Measurements from ENCODE around the gene GRB2. TPM values are rescaled to one million over a fixed set of nuclear protein-coding genes. Genes with fewer than 3 reads are reported as not detected.
"Not testable (repeated sequence)": the region's sequence is repeated elsewhere in the genome, so short reads cannot be mapped to it uniquely, and the experiment has no call there.

The GRB2 gene
- polyA plus RNA-seq, 3 donors, result 164 to 338 (median 262) TPM

- H3K27ac ChIP-seq (ENCODE audit: low read depth in 1 of 2, low read length in 2 of 2), result peak overlapping the region; percentile 63 to 87
- no peak overlapping the region for H2AFZ ChIP-seq (ENCODE audit: insufficient read depth, low read depth, low read length, poor library complexity, severe bottlenecking)
- DNase-seq, result no peak
- no peak overlapping the region for H3K4me2 ChIP-seq (replicated peaks; ENCODE audit: extremely low read depth, low read length, poor library complexity, severe bottlenecking)
- intact Hi-C loops (cut with micrococcal nuclease), result loop anchor here (5.0 to 10.0 kb wide), 2 partner anchors 34 to 46 kb away; no protein-coding TSS in a partner anchor
- peaks cover 100% of the 10 kb centered on the region for H4K20me1 ChIP-seq (ENCODE audit: insufficient read depth, low read length)
- peaks cover 95% of the 10 kb centered on the region for H3K4me1 Mint-ChIP-seq
- no peaks in the 10 kb centered on the region for H3K27me3 ChIP-seq (ENCODE audit: control insufficient read depth in 2 of 2, insufficient read depth in 2 of 2, low read length in 2 of 2)
- H3K9me3 ChIP-seq (replicated peaks in 1 of 2; ENCODE audit: control insufficient read depth in 1 of 2, insufficient read depth in 1 of 2, low read length in 2 of 2), result no peaks in the 10 kb centered on the region
- TF ChIP-seq, protein P1, sequence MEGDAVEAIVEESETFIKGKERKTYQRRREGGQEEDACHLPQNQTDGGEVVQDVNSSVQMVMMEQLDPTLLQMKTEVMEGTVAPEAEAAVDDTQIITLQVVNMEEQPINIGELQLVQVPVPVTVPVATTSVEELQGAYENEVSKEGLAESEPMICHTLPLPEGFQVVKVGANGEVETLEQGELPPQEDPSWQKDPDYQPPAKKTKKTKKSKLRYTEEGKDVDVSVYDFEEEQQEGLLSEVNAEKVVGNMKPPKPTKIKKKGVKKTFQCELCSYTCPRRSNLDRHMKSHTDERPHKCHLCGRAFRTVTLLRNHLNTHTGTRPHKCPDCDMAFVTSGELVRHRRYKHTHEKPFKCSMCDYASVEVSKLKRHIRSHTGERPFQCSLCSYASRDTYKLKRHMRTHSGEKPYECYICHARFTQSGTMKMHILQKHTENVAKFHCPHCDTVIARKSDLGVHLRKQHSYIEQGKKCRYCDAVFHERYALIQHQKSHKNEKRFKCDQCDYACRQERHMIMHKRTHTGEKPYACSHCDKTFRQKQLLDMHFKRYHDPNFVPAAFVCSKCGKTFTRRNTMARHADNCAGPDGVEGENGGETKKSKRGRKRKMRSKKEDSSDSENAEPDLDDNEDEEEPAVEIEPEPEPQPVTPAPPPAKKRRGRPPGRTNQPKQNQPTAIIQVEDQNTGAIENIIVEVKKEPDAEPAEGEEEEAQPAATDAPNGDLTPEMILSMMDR (IDR thresholded peaks at IDR 0.05), result no peak
- H3K27ac Mint-ChIP-seq, result peak overlapping the region in 5 of 7 donors; percentile 28 to 94 (median 84)
- peaks cover 100% of the 10 kb centered on the region for H3K79me2 ChIP-seq (ENCODE audit: insufficient read depth, low read length)
- H3K4me3 Mint-ChIP-seq, result no peak overlapping the region
- H3K36me3 Mint-ChIP-seq, result peaks cover 8 to 21% of the 10 kb centered on the region in 2 donors
- peaks cover 0 to 3% of the 10 kb centered on the region in 2 donors for H3K36me3 ChIP-seq (replicated peaks in 1 of 2; ENCODE audit: control insufficient read depth in 1 of 2, insufficient read depth in 2 of 2, low read length in 2 of 2)
- peaks cover 0 to 2% (median 0%) of the 10 kb centered on the region in 3 donors for H3K27me3 Mint-ChIP-seq (ENCODE audit: low read depth in 3 of 3)
- H3K4me1 ChIP-seq (ENCODE audit: control insufficient read depth in 1 of 2, insufficient read depth in 2 of 2, low read length in 2 of 2), result peaks cover 86 to 90% of the 10 kb centered on the region in 2 donors
- peaks cover 0 to 1% (median 0%) of the 10 kb centered on the region in 7 donors for H3K9me3 Mint-ChIP-seq
- H3K4me3 ChIP-seq (replicated peaks in 1 of 3; ENCODE audit: low read depth in 2 of 3, low read length in 3 of 3), result no peak overlapping the region
- no peak overlapping the region for H3K9ac ChIP-seq (ENCODE audit: insufficient read depth, low read length, poor library complexity, severe bottlenecking)
- 92% methylated on average over 2 of the region's 8 CpGs for WGBS (ENCODE audit: insufficient coverage)
Observed at GRCh38 chr17:75348386-75349012, 57.0 kb downstream of the GRB2 start.

- H3K4me1 ChIP-seq (ENCODE audit: control insufficient read depth in 1 of 2, insufficient read depth in 2 of 2, low read length in 2 of 2), result peaks cover 84 to 89% of the 10 kb centered on the region in 2 donors
- H3K4me1 Mint-ChIP-seq, result peaks cover 98% of the 10 kb centered on the region
- WGBS (ENCODE audit: insufficient coverage), result 18% methylated on average over 5 of the region's 6 CpGs
- no peaks in the 10 kb centered on the region for H3K27me3 ChIP-seq (ENCODE audit: control insufficient read depth in 2 of 2, insufficient read depth in 2 of 2, low read length in 2 of 2)
- H2AFZ ChIP-seq (ENCODE audit: insufficient read depth, low read depth, low read length, poor library complexity, severe bottlenecking), result no peak overlapping the region
- peak overlapping the region; percentile 63 to 87 for H3K27ac ChIP-seq (ENCODE audit: low read depth in 1 of 2, low read length in 2 of 2)
- peaks cover 100% of the 10 kb centered on the region for H3K79me2 ChIP-seq (ENCODE audit: insufficient read depth, low read length)
- no peak overlapping the region for H3K4me3 ChIP-seq (replicated peaks in 1 of 3; ENCODE audit: low read depth in 2 of 3, low read length in 3 of 3)
- peak overlapping the region; percentile 13 for H3K4me2 ChIP-seq (replicated peaks; ENCODE audit: extremely low read depth, low read length, poor library complexity, severe bottlenecking)
- DNase-seq, result no peak
- no peaks in the 10 kb centered on the region for H3K9me3 ChIP-seq (replicated peaks in 1 of 2; ENCODE audit: control insufficient read depth in 1 of 2, insufficient read depth in 1 of 2, low read length in 2 of 2)
- peak overlapping the region; percentile 89 to 94 (median 91) for H3K27ac Mint-ChIP-seq
- H4K20me1 ChIP-seq (ENCODE audit: insufficient read depth, low read length), result peaks cover 100% of the 10 kb centered on the region
- peaks cover 0 to 2% (median 0%) of the 10 kb centered on the region in 3 donors for H3K27me3 Mint-ChIP-seq (ENCODE audit: low read depth in 3 of 3)
- H3K9me3 Mint-ChIP-seq, result peaks cover 0 to 1% (median 0%) of the 10 kb centered on the region in 7 donors
- intact Hi-C loops (cut with micrococcal nuclease), result loop anchor here (5.0 to 10.0 kb wide), 2 partner anchors 35 to 48 kb away; no protein-coding TSS in a partner anchor
- H3K9ac ChIP-seq (ENCODE audit: insufficient read depth, low read length, poor library complexity, severe bottlenecking), result peak overlapping the region; percentile 1
- TF ChIP-seq, protein P1 (IDR thresholded peaks at IDR 0.05), result no peak
- peaks cover 8 to 21% of the 10 kb centered on the region in 2 donors for H3K36me3 Mint-ChIP-seq
- H3K4me3 Mint-ChIP-seq, result peak overlapping the region; percentile 6 to 63
- H3K36me3 ChIP-seq (replicated peaks in 1 of 2; ENCODE audit: control insufficient read depth in 1 of 2, insufficient read depth in 2 of 2, low read length in 2 of 2), result peaks cover 0 to under 1% of the 10 kb centered on the region in 2 donors
Observed at GRCh38 chr17:75346906-75347305, 58.6 kb downstream of the GRB2 start.

DNA sequence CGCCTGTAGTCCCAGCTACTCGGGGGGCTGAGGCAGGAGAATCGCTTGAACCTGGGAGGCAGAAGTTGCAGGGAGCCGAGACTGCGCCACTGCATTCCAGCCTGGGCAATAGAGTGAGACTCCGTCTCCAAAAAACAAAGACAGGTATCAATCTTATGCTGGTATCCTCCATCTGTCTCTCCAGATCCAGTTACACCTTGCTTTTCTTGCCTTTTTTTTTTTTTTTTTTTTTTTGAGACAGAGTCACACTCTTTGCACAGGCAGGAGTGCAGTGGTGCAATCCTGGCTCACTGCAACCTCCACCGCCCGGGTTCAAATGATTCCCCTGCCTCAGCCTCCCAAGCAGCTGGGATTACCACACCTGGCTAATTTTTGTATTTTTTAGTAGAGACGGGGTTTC lies 59.1 kb downstream of the GRB2 start:
- Mint-ChIP-seq H3K36me3 (peaks cover 6 to 23% of the 10 kb centered on the region in 2 donors), H3K4me1 (peaks cover 98% of the 10 kb centered on the region), H3K27ac (peak overlapping the region; percentile 89 to 94 (median 92)), H3K4me3 (peak overlapping the region in 1 of 2 donors; percentile 13)
- not testable (repeated sequence) for H3K9me3 Mint-ChIP-seq; H3K4me3 ChIP-seq (replicated peaks in 1 of 3; ENCODE audit: low read depth in 2 of 3, low read length in 3 of 3); H3K4me2 ChIP-seq (replicated peaks; ENCODE audit: extremely low read depth, low read length, poor library complexity, severe bottlenecking); H3K36me3 ChIP-seq (replicated peaks in 1 of 2; ENCODE audit: control insufficient read depth in 1 of 2, insufficient read depth in 2 of 2, low read length in 2 of 2); H3K9me3 ChIP-seq (replicated peaks in 1 of 2; ENCODE audit: control insufficient read depth in 1 of 2, insufficient read depth in 1 of 2, low read length in 2 of 2); H3K9ac ChIP-seq (ENCODE audit: insufficient read depth, low read length, poor library complexity, severe bottlenecking); H3K27me3 ChIP-seq (ENCODE audit: control insufficient read depth in 2 of 2, insufficient read depth in 2 of 2, low read length in 2 of 2); H3K27me3 Mint-ChIP-seq (ENCODE audit: low read depth in 3 of 3); DNase-seq; H2AFZ ChIP-seq (ENCODE audit: insufficient read depth, low read depth, low read length, poor library complexity, severe bottlenecking)
- peaks cover 100% of the 10 kb centered on the region for H3K79me2 ChIP-seq (ENCODE audit: insufficient read depth, low read length)
- peaks cover 87 to 94% of the 10 kb centered on the region in 2 donors for H3K4me1 ChIP-seq (ENCODE audit: control insufficient read depth in 1 of 2, insufficient read depth in 2 of 2, low read length in 2 of 2)
- 81% methylated on average over 4 of the region's 9 CpGs for WGBS (ENCODE audit: insufficient coverage)
- H3K27ac ChIP-seq (ENCODE audit: low read depth in 1 of 2, low read length in 2 of 2), result peak overlapping the region; percentile 63 to 87
- H4K20me1 ChIP-seq (ENCODE audit: insufficient read depth, low read length), result peaks cover 100% of the 10 kb centered on the region
- intact Hi-C loops (cut with micrococcal nuclease), result loop anchor here (5.0 to 10.0 kb wide), 2 partner anchors 36 to 48 kb away; no protein-coding TSS in a partner anchor
